AG10803 (cell line): ENCODE data around the gene GLCE.
"Not testable (repeated sequence)": the region's sequence is repeated elsewhere in the genome, so short reads cannot be mapped to it uniquely, and the experiment has no call there.

Experiments used
- DNase-seq: peaks from one replicate; pipeline ENCODE4 v3.0.0; 2010; ENCODE audit warnings: low read depth
- H3K4me3 ChIP-seq: 2 replicates; pipeline ENCODE4 v1.5.1; 2011; ENCODE audit warnings: mild to moderate bottlenecking, low read length, control low read depth
- TF ChIP-seq, protein P1 (sequence below): conservative IDR thresholded peaks from 2 replicates; pipeline ENCODE4 v1.5.1; 2011; ENCODE audit warnings: mild to moderate bottlenecking, low read length, control low read depth, inconsistent platforms

Gene GLCE

DNA sequence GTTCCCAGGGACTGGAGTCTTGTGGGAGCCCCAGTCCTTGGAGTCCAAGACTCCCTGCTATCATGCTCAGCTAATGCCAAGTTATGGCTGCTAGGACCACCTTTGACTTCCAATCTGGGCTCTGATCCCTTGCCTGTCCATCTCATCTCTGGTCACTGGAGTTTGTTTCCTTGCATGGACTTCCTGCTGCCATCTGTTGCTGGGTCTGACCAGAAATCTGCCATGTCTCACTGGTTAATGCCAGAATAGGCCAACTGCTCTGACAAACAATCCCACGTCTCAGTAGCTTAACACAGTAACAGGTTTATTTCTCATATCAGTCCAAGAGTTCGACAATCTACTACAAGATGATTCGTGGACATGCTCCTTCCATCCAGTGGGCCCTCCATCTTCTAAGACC is 10.1 kb upstream of the GLCE start:
- H3K4me3 ChIP-seq, result no peak overlapping the region
- TF ChIP-seq, protein P1, sequence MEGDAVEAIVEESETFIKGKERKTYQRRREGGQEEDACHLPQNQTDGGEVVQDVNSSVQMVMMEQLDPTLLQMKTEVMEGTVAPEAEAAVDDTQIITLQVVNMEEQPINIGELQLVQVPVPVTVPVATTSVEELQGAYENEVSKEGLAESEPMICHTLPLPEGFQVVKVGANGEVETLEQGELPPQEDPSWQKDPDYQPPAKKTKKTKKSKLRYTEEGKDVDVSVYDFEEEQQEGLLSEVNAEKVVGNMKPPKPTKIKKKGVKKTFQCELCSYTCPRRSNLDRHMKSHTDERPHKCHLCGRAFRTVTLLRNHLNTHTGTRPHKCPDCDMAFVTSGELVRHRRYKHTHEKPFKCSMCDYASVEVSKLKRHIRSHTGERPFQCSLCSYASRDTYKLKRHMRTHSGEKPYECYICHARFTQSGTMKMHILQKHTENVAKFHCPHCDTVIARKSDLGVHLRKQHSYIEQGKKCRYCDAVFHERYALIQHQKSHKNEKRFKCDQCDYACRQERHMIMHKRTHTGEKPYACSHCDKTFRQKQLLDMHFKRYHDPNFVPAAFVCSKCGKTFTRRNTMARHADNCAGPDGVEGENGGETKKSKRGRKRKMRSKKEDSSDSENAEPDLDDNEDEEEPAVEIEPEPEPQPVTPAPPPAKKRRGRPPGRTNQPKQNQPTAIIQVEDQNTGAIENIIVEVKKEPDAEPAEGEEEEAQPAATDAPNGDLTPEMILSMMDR, result no peak

DNA sequence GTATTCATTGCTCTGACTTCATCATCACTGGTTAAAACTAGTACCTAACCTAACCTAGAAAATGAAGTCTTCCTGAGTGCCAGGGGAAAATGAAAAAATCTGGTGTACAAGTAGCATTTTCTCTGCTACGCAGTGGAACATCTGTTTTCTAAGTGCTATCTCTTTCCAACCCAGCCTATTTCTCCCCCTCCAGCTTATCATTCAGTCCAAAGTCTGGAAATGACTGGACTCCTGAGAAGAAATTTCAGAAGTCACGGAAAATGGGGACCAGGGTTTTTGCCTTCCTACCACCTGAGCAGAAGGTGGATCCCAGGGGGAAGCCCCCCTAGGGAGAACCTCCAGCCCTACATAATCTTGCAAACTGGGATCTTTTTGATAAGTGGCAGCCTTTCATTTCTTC is 9.6 kb upstream of the GLCE start:
- DNase-seq, result no peak

More for the DNA sequence above, 10.1 kb upstream of the GLCE start:
- DNase-seq, result no peak

DNA sequence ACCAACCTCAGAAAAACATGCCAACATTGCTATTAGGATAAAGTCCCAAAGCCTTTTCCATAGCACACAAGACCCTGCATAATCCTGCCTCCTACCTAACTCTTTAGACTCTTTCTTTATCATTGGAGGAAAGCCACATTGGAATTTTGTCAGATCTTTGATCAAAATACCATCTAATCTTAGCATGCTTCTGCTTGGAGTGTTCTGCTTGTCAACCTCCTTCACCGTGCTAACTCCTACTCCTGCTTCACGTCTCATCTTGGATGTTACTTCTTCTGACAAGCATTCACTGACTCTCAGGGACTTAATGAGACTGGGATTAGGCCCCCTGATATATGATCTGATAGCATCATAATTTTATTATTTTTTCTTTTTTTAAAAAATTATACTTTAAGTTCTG is 7.4 kb upstream of the GLCE start:
- TF ChIP-seq, protein P1, result no peak

More for the DNA sequence above, 9.6 kb upstream of the GLCE start:
- H3K4me3 ChIP-seq, result no peak overlapping the region
- TF ChIP-seq, protein P1, result no peak

DNA sequence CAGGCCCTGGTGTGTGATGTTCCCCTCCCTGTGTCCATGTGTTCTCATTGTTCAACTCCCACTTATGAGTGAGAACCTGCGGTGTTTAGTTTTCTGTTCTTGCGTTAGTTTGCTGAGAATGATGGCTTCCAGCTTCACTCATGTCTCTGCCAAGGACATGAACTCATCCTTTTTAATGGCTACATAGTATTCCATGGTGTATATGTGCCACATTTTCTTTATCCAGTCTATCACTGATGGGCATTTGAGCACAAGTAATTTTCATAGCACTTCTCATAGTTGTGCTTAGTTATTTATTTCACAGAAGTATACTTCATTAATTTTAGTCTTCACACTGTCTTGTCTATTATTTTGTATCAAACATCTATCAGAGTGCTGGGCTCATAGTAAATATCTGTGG is 6.8 kb upstream of the GLCE start:
- not testable (repeated sequence) for H3K4me3 ChIP-seq, DNase-seq

More for the DNA sequence above, 7.4 kb upstream of the GLCE start:
- no peak overlapping the region for H3K4me3 ChIP-seq
- DNase-seq, result no peak

DNA sequence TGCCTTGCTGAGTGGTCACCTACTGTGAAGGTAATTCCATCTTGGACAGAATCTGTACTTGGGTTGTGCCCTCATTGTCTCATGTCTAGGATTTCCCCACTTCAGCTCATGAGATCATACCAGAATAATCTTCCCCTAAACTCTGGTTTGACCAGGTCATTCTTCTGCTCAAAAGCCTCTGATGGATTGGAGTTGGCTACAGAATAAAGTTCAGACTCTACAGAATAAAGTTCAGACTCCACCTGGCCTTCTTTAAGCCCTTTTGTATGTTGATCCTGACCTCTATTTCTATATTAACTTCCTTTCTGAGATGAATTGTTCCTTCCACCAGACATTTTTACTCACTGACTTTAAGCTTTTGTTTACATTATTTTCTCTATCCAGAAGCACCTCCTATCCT is 6.4 kb upstream of the GLCE start:
- no peak overlapping the region for H3K4me3 ChIP-seq
- TF ChIP-seq, protein P1, result no peak

DNA sequence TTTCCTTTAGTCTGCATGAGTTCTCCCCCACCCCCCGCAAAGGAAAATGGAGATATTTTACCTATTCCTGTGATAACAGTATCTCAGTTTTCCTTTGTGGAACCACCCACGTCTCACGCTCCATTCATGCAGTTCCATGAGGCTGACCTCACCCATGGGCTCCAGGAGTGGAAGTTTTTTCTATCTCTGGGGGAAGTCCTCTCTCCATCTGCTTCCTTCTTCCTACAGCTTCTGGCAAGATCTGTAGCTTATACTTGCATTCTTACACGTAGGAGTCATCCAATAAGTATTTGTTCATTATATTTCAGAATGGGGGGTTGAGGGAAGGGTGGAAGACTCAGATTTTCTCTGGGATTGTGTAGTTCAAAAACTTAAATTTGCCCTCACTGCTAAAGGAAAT is 5.8 kb upstream of the GLCE start:
- peak; percentile 81 for DNase-seq
- TF ChIP-seq, protein P1, result no peak
- H3K4me3 ChIP-seq, result no peak overlapping the region

More for the DNA sequence above, 6.4 kb upstream of the GLCE start:
- no peak for DNase-seq

DNA sequence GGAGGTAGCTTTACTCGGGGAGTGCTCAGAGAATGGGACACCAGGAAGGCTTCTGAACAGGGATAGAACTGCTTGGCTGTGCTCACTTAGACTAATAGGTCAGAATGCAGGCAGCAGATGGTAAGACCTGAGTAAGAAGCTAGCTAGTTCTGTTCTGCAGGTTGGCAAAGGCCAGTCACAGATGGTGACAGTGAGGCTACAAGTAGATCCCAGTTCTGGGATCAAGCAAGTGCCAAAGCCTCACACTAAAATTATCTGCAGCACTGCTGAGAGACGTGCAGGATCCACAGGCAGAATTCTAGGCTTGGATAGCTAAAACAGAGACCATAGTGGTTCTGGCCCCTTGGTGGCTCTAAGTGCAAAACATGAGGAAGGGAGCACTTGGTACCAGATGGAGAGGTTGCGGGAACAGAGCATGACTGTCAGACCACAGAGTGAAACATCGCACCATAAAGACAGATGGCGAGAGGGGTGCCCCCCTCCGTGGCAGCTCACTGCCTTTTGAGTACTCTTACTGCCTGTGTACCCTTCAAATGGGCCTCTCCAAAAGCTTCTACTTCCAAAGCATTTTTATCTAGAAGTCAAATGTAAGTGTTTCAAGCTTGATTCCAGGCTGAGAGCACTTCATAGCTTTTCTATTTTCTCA is 3.6 kb upstream of the GLCE start:
- DNase-seq, result no peak
- no peak overlapping the region for H3K4me3 ChIP-seq
- TF ChIP-seq, protein P1, result no peak
